Measurements from ENCODE around the gene SLC35B2. TPM values are rescaled to one million over a fixed set of nuclear protein-coding genes. Genes with fewer than 3 reads are reported as not detected.

Gene SLC35B2
- total and polyA plus RNA-seq, 9 of the 15 experiments (the other 6 are each of a cell fraction or from before 2014, with no cell fraction given): 14.5 to 59.1 (median 47.1) TPM

- TF ChIP-seq DMBX1 (CRISPR knock-in tag; IDR thresholded peaks at IDR 0.05; ENCODE audit: borderline replicate concordance) (no peak), L3MBTL2 (IDR thresholded peaks at IDR 0.05) (no peak), HDAC2 (IDR thresholded peaks at IDR 0.05) (peak; percentile 60), PHF8 (IDR thresholded peaks at IDR 0.05; ENCODE audit: borderline replicate concordance, low read length) (no peak), POLR2AphosphoS2 (IDR thresholded peaks at IDR 0.05; ENCODE audit: low read length) (no peak), PHTF2 (CRISPR knock-in tag; IDR thresholded peaks at IDR 0.05) (no peak), CEBPG (CRISPR knock-in tag; IDR thresholded peaks at IDR 0.05) (no peak), CEBPG (tag; conservative IDR thresholded peaks at IDR 0.05 in 1 of 2, IDR thresholded peaks at IDR 0.05 in 1 of 2) (no peak), SRSF7 (optimal IDR thresholded peaks at IDR 0.05; ENCODE audit: low read depth, low read length) (no peak), MCM2 (IDR thresholded peaks at IDR 0.05; ENCODE audit: low read depth) (no peak), PREB (CRISPR knock-in tag; IDR thresholded peaks at IDR 0.05) (no peak), NFATC3 (IDR thresholded peaks at IDR 0.05) (0 out of 2 replicates have a peak, but pooled peaks have one; percentile 35), ZNF347 (CRISPR knock-in tag; IDR thresholded peaks at IDR 0.05; ENCODE audit: low read depth) (no peak), HLTF (IDR thresholded peaks at IDR 0.05) (no peak), OTX1 (CRISPR knock-in tag; IDR thresholded peaks at IDR 0.05) (peak; percentile 77; the same call in 1 of the 2 replicates), ZNF140 (CRISPR knock-in tag; IDR thresholded peaks at IDR 0.05) (no peak), TSC22D4 (tag; IDR thresholded peaks at IDR 0.05) (no peak), ZKSCAN1 (IDR thresholded peaks at IDR 0.05; ENCODE audit: low read depth, low read length) (no peak), BACH1 (tag; IDR thresholded peaks at IDR 0.05) (no peak; the same call in 1 of the 2 replicates), HEY1 (CRISPR knock-in tag; IDR thresholded peaks at IDR 0.05; ENCODE audit: borderline replicate concordance) (no peak), SMARCA5 (IDR thresholded peaks at IDR 0.05) (peak; percentile 23; the same call in 1 of the 2 replicates), ZNF507 (tag; conservative IDR thresholded peaks at IDR 0.05) (no peak), ELF2 (CRISPR knock-in tag; IDR thresholded peaks at IDR 0.05) (no peak), ZNF408 (CRISPR knock-in tag; IDR thresholded peaks at IDR 0.05; ENCODE audit: low read depth) (no peak), U2AF2 (optimal IDR thresholded peaks at IDR 0.05; ENCODE audit: low read depth, low read length) (no peak), SFPQ (IDR thresholded peaks at IDR 0.05; ENCODE audit: low read depth, low read length) (no peak), ZSCAN29 (IDR thresholded peaks at IDR 0.05) (no peak), ATF3 (IDR thresholded peaks at IDR 0.05) (peak; percentile 54; the same call in 1 of the 2 replicates), ATF3 (CRISPR knock-in tag; conservative IDR thresholded peaks at IDR 0.05) (0 out of 2 replicates have a peak, but pooled peaks have one; percentile 43)
These were observed 511 bp upstream of the SLC35B2 start (continued) for GRCh38 chr6:44257753-44258324.

All from K562 (cell line).